Left forelimb (tissue), 1 donor: Measurements from ENCODE around the gene FMR1.

Experiments used
- DNase-seq: peaks from one replicate; pipeline ENCODE4 v3.0.0-alpha.2; 2018; ENCODE audit warnings: low spot score

FMR1 gene

GRCh38 chrX:147911192-147912022 is at the start of gene FMR1:
TSS of gene FMR1 (plus strand) at chrX:147911919. CDS start at chrX:147912180, 261 bp downstream.
- DNase-seq = peak; percentile 90

GRCh38 chrX:147875866-147876596 is 35.7 kb upstream of the FMR1 start:
- no peak for DNase-seq

GRCh38 chrX:147876849-147877646 is 34.7 kb upstream of the FMR1 start:
- DNase-seq = no peak

GRCh38 chrX:147877726-147878125 is 34.0 kb upstream of the FMR1 start:
- DNase-seq = no peak

GRCh38 chrX:147884958-147885357 is 26.8 kb upstream of the FMR1 start:
- DNase-seq = no peak

GRCh38 chrX:147890756-147891155 is 21.0 kb upstream of the FMR1 start:
- no peak for DNase-seq

- no peak for DNase-seq
These were observed 19.8 kb upstream of the FMR1 start for GRCh38 chrX:147891896-147892295.

GRCh38 chrX:147893741-147894140 is 18.0 kb upstream of the FMR1 start:
- DNase-seq = no peak

- no peak for DNase-seq
These were observed 17.3 kb upstream of the FMR1 start for GRCh38 chrX:147894366-147894963.

GRCh38 chrX:147897117-147897516 is 14.6 kb upstream of the FMR1 start:
- no peak for DNase-seq

- no peak for DNase-seq
These were observed 12.8 kb upstream of the FMR1 start for GRCh38 chrX:147898951-147899350.

- no peak for DNase-seq
These were observed 12.2 kb upstream of the FMR1 start for GRCh38 chrX:147899379-147900114.

- DNase-seq = no peak
These were observed 11.4 kb upstream of the FMR1 start for GRCh38 chrX:147900349-147900748.

GRCh38 chrX:147901461-147902126 is 10.1 kb upstream of the FMR1 start:
- DNase-seq = no peak

- DNase-seq = no peak
These were observed 9.4 kb upstream of the FMR1 start for GRCh38 chrX:147902270-147902669.

- no peak for DNase-seq
These were observed 3.6 kb upstream of the FMR1 start for GRCh38 chrX:147908106-147908505.

GRCh38 chrX:147910607-147911006 is 1.1 kb upstream of the FMR1 start:
- DNase-seq = no peak

GRCh38 chrX:147912093-147912801 is 528 bp downstream of the FMR1 start:
- DNase-seq = peak; percentile 67

GRCh38 chrX:147913570-147913969 is 1.9 kb downstream of the FMR1 start:
- DNase-seq = no peak

- no peak for DNase-seq
These were observed 2.9 kb downstream of the FMR1 start for GRCh38 chrX:147914591-147914990.
